ENCODE measurements around the gene DOCK3.

DOCK3 gene

DNA sequence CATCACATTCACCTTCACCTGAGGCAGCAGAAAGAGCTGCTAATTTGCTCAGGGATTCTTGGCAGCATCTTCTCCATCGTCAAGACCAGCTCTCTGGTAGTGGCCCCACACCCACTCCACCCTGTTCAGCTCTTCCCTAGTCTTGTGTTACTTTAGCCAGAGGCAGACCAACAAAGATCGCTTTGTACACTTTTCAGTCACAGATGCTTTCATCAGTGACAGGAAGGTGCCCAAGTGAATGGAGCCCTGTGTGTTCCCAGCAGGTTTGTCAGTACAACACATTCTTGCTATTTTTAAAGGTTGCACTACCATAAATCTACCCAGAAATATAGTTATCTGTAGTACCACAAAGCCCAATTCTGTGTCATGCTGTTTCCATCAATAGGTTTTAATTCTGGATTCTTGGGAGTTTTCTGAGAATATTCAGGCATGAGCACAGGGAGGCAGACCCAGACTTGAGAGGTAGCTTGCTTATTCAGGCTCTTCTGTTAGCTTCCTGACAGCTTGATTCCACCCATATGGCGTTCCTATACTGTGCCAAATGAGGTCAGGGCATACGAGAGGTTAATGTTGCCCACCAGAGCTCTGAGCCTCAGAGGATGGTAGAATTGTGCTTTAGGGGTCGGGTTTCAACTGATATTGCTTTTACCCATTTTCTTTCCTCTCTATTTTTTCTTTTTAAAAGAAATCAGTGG, 600.5 kb downstream of the DOCK3 start:
- no peak overlapping the region for H3K4me3 ChIP-seq (replicated peaks; ENCODE audit: low read depth, low read length)
- no peaks in the 10 kb centered on the region; the same call in 1 of the 2 replicates for H3K27me3 ChIP-seq (replicated peaks; ENCODE audit: control insufficient read depth, insufficient read depth, low read length)
- no peaks in the 10 kb centered on the region for H3K36me3 ChIP-seq (ENCODE audit: control insufficient read depth, insufficient read depth, low read length)
- TF ChIP-seq, protein P1, sequence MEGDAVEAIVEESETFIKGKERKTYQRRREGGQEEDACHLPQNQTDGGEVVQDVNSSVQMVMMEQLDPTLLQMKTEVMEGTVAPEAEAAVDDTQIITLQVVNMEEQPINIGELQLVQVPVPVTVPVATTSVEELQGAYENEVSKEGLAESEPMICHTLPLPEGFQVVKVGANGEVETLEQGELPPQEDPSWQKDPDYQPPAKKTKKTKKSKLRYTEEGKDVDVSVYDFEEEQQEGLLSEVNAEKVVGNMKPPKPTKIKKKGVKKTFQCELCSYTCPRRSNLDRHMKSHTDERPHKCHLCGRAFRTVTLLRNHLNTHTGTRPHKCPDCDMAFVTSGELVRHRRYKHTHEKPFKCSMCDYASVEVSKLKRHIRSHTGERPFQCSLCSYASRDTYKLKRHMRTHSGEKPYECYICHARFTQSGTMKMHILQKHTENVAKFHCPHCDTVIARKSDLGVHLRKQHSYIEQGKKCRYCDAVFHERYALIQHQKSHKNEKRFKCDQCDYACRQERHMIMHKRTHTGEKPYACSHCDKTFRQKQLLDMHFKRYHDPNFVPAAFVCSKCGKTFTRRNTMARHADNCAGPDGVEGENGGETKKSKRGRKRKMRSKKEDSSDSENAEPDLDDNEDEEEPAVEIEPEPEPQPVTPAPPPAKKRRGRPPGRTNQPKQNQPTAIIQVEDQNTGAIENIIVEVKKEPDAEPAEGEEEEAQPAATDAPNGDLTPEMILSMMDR (IDR thresholded peaks at IDR 0.05; ENCODE audit: insufficient read depth, low read length, poor library complexity, severe bottlenecking) = no peak
- no peak for DNase-seq (ENCODE audit: extremely low read depth, insufficient read length)

DNA sequence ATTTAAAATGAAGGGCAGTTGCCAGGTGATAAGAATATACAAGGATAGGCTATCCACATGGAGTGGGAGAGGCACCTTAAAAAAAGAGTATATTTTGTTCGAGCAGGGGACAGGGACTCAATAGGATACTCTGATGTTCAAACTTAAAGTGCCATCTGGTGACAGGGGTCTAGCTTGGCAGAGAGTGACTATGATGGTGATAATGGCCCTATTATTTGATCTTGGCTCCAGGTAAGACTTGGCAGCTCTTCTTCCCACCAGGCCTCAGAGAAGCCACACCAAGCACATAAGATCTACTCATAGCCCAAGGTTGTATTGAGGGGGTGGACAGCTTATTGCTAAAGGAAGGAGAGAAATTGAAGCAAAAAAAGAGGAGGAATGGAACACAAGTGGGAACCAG, 601.3 kb downstream of the DOCK3 start:
- TF ChIP-seq, protein P1 (IDR thresholded peaks at IDR 0.05; ENCODE audit: insufficient read depth, low read length, poor library complexity, severe bottlenecking) = no peak
- Histone ChIP-seq H3K36me3 (ENCODE audit: control insufficient read depth, insufficient read depth, low read length) (no peaks in the 10 kb centered on the region), H3K4me3 (replicated peaks; ENCODE audit: low read depth, low read length) (no peak overlapping the region), H3K27me3 (replicated peaks; ENCODE audit: control insufficient read depth, insufficient read depth, low read length) (no peaks in the 10 kb centered on the region; the same call in 1 of the 2 replicates)
- DNase-seq (ENCODE audit: extremely low read depth, insufficient read length) = no peak

DNA sequence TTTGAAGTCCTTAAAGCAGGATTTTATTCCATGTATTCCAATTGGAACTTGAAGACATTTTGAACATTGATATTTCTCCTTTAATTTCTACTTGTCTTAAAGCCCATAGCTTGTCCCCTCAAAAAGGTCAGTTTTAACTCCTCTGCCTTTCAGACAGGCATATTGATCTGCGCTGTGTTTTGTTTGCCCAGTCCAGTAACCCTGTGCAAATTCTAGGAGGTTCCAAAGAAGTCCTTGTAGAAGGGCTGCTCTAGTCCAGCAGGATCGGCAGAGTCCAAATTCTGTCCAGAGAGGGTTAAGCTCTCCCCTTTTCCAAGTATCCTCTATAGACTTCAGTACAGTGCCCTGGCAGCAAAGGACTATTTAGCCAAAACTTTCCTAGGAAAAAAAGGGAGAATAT, 604.7 kb downstream of the DOCK3 start:
- TF ChIP-seq, protein P1 (IDR thresholded peaks at IDR 0.05; ENCODE audit: insufficient read depth, low read length, poor library complexity, severe bottlenecking) = no peak
- no peak for DNase-seq (ENCODE audit: extremely low read depth, insufficient read length)
- Histone ChIP-seq H3K27me3 (replicated peaks; ENCODE audit: control insufficient read depth, insufficient read depth, low read length) (peaks cover 3% of the 10 kb centered on the region), H3K36me3 (ENCODE audit: control insufficient read depth, insufficient read depth, low read length) (no peaks in the 10 kb centered on the region), H3K4me3 (replicated peaks; ENCODE audit: low read depth, low read length) (no peak overlapping the region)

DNA sequence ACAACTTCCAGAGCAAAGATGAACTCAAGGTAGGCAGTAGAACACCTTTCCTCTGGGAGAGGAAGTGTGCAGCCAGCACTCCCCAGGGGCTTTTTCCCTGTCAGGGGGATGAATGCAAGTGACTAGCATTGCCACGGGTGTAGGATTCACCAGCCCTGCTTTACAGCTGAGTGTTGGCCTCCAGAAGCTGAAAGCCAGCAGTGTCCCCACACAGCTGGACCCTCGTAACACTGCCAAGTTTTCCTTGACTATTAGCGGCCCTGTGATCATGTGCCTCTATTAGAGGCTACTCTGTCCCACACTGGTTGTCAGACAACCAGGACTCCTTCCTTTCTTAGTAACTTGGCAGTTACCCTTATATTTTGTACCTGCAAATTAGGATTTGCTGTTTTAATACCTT, 605.4 kb downstream of the DOCK3 start:
- no peaks in the 10 kb centered on the region for H3K36me3 ChIP-seq (ENCODE audit: control insufficient read depth, insufficient read depth, low read length)
- TF ChIP-seq, protein P1 (IDR thresholded peaks at IDR 0.05; ENCODE audit: insufficient read depth, low read length, poor library complexity, severe bottlenecking) = no peak
- H3K27me3 ChIP-seq (replicated peaks; ENCODE audit: control insufficient read depth, insufficient read depth, low read length) = peaks cover 3% of the 10 kb centered on the region
- no peak overlapping the region for H3K4me3 ChIP-seq (replicated peaks; ENCODE audit: low read depth, low read length)
- DNase-seq (ENCODE audit: extremely low read depth, insufficient read length) = no peak

DNA sequence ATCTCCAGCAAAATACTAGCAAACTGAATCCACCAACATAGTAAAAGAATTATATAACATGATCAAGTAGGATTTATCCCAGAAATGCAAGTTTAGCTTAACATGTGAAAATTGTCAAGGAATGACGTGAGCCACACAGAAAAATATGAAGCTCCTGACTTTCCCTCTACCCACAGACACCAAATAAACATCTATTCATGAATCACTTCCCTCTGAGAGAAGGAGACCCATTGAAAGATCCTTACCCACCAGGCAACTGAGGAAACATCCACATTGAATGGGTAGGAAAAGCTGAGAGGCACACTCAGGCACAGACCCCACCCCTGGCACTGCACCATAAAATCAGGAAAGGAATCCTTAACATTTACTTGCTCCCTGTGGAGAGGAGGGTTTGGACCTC, 608.2 kb downstream of the DOCK3 start:
- Histone ChIP-seq H3K4me3 (replicated peaks; ENCODE audit: low read depth, low read length) (no peak overlapping the region), H3K27me3 (replicated peaks; ENCODE audit: control insufficient read depth, insufficient read depth, low read length) (peaks cover 3% of the 10 kb centered on the region), H3K36me3 (ENCODE audit: control insufficient read depth, insufficient read depth, low read length) (no peaks in the 10 kb centered on the region)
- no peak for DNase-seq (ENCODE audit: extremely low read depth, insufficient read length)
- TF ChIP-seq, protein P1 (IDR thresholded peaks at IDR 0.05; ENCODE audit: insufficient read depth, low read length, poor library complexity, severe bottlenecking) = no peak

DNA sequence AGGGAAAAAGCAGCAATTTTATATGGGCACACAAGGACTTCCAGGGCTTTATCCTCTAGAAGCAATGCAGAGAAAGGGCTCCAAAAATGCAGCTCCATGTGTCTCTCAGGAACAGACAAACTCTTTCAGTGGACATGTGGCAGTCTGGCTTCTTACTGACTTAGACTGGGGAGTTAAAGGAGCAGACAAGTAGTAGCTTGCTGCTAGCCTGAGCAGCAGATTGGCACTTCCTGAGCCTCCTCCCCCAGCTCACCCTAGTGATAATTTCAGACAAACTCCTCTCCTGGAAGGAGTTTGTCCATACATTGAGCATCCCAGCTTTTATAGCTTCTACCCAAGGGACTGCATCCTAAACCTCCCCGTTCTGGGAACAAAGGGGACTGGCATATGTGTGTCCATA, 608.7 kb downstream of the DOCK3 start:
- TF ChIP-seq, protein P1 (IDR thresholded peaks at IDR 0.05; ENCODE audit: insufficient read depth, low read length, poor library complexity, severe bottlenecking) = no peak
- no peak for DNase-seq (ENCODE audit: extremely low read depth, insufficient read length)
- Histone ChIP-seq H3K36me3 (ENCODE audit: control insufficient read depth, insufficient read depth, low read length) (no peaks in the 10 kb centered on the region), H3K4me3 (replicated peaks; ENCODE audit: low read depth, low read length) (no peak overlapping the region), H3K27me3 (replicated peaks; ENCODE audit: control insufficient read depth, insufficient read depth, low read length) (peaks cover 3% of the 10 kb centered on the region)

All from GM06990 (cell line).